IMR-90 (cell line): ENCODE results near the gene NPPB. TPM values are rescaled to one million over a fixed set of nuclear protein-coding genes. Genes with fewer than 3 reads are reported as not detected.

Experiments
- ATAC-seq: fragments of 200-7000 bp; cut with Tn5 transposase; 2 replicates; pipeline ENCODE4 v1.9.1; 2020; ENCODE audit warnings: low read depth, mild to moderate bottlenecking, moderate library complexity
- BruUV-seq: library from RNA; stranded (reverse); fragments of 400-500 nt; replicated peaks from 2 replicates; lab custom pipeline; 2021; lab: Mats Ljungman, UMichigan
- CTCF ChIA-PET: fragments of 300-600 bp; formaldehyde crosslinking; extraction: SDS; loops from one replicate; lab custom pipeline; 2021; ENCODE audit warnings: antibody characterized with exemption; lab: Yijun Ruan, JAX
- POLR2A ChIA-PET: fragments of 300-600 bp; sonication (Branson Sonifier 250); formaldehyde crosslinking; loops from one replicate; lab custom pipeline; 2022; ENCODE audit warnings: antibody characterized with exemption; ENCODE audit not compliant: unreplicated experiment; lab: Charles Lee
- DNase-seq: peaks from one replicate; pipeline ENCODE4 v3.0.0; 2013
- H2AFZ ChIP-seq: replicated peaks from 2 replicates; pipeline ENCODE3; 2013; ENCODE audit warnings: low read length, mild to moderate bottlenecking; ENCODE audit not compliant: poor library complexity
- H2AK5ac ChIP-seq: 2 replicates; pipeline ENCODE4 v1.6.1; 2013; ENCODE audit warnings: low read depth, low read length, inconsistent platforms
- H2AK9ac ChIP-seq: replicated peaks from 2 replicates; pipeline ENCODE3; 2013; ENCODE audit warnings: mild to moderate bottlenecking, low read depth, low read length, moderate library complexity; ENCODE audit not compliant: poor library complexity
- H2BK120ac ChIP-seq: 2 replicates; pipeline ENCODE4 v1.6.1; 2013; ENCODE audit warnings: low read depth, low read length, inconsistent platforms
- H2BK15ac ChIP-seq: 3 replicates; pipeline ENCODE4 v1.6.1; 2013; ENCODE audit warnings: low read depth, low read length, inconsistent platforms
- H2BK20ac ChIP-seq: 2 replicates; pipeline ENCODE4 v1.6.1; 2013; ENCODE audit warnings: low read depth, mild to moderate bottlenecking, inconsistent platforms, low read length, moderate library complexity
- H2BK5ac ChIP-seq: 2 replicates; pipeline ENCODE4 v1.6.1; 2013; ENCODE audit warnings: mild to moderate bottlenecking, low read depth, low read length, inconsistent platforms; ENCODE audit not compliant: poor library complexity, severe bottlenecking
- H3K14ac ChIP-seq: replicated peaks from 2 replicates; pipeline ENCODE4 v1.6.1; 2013; ENCODE audit warnings: low read depth, low read length, inconsistent platforms
- H3K18ac ChIP-seq: 2 replicates; pipeline ENCODE4 v1.6.1; 2013; ENCODE audit warnings: low read depth, low read length, control low read depth
- H3K23ac ChIP-seq: 2 replicates; pipeline ENCODE4 v1.6.1; 2013; ENCODE audit warnings: low read depth, low read length, inconsistent platforms
- H3K27ac ChIP-seq: 2 replicates; pipeline ENCODE4 v1.5.1; 2013; ENCODE audit warnings: mild to moderate bottlenecking, control low read depth, low read length; ENCODE audit not compliant: insufficient read depth
- H3K27me3 ChIP-seq: 2 replicates; pipeline ENCODE4 v1.6.1; 2013; ENCODE audit warnings: low read length; ENCODE audit not compliant: control insufficient read depth, insufficient read depth
- H3K36me3 ChIP-seq: 2 replicates; pipeline ENCODE4 v1.6.1; 2013; ENCODE audit warnings: low read length, mixed read lengths; ENCODE audit not compliant: control insufficient read depth, insufficient read depth
- H3K4ac ChIP-seq: 2 replicates; pipeline ENCODE4 v1.6.1; 2013; ENCODE audit warnings: low read depth, low read length, inconsistent platforms
- H3K4me1 ChIP-seq: 2 replicates; pipeline ENCODE4 v1.6.1; 2013; ENCODE audit warnings: low read length, mixed read lengths; ENCODE audit not compliant: control insufficient read depth, insufficient read depth
- H3K4me2 ChIP-seq: 2 replicates; pipeline ENCODE4 v1.6.1; 2013; ENCODE audit warnings: low read depth, mild to moderate bottlenecking, control low read depth, low read length, moderate library complexity
- H3K4me3 ChIP-seq: 2 replicates; pipeline ENCODE4 v1.5.1; 2013; ENCODE audit warnings: low read depth, mild to moderate bottlenecking, control low read depth, low read length, moderate library complexity; ENCODE audit not compliant: insufficient read depth
- H3K56ac ChIP-seq: 2 replicates; pipeline ENCODE4 v1.6.1; 2013; ENCODE audit warnings: low read length, inconsistent platforms; ENCODE audit not compliant: insufficient read depth; ENCODE audit errors: extremely low read depth
- H3K79me1 ChIP-seq, 2 experiments: 2 replicates each; pipeline ENCODE4 v1.6.1; 2013; ENCODE audit warnings: low read length in 2 of 2, inconsistent platforms in 1 of 2, low read depth in 1 of 2
- H3K9ac ChIP-seq: 2 replicates; pipeline ENCODE4 v1.6.1; 2013; ENCODE audit warnings: low read depth, low read length, control low read depth
- H3K9me1 ChIP-seq: 2 replicates; pipeline ENCODE4 v1.6.1; 2013; ENCODE audit warnings: low read length, inconsistent platforms; ENCODE audit not compliant: insufficient read depth
- H3K9me3 ChIP-seq: 2 replicates; pipeline ENCODE4 v1.6.1; 2013; ENCODE audit warnings: low read length; ENCODE audit not compliant: control insufficient read depth, insufficient read depth
- H4K20me1 ChIP-seq: 2 replicates; pipeline ENCODE4 v1.6.1; 2013; ENCODE audit warnings: low read length, inconsistent platforms; ENCODE audit not compliant: insufficient read depth
- H4K5ac ChIP-seq: 2 replicates; pipeline ENCODE4 v1.6.1; 2013; ENCODE audit warnings: mild to moderate bottlenecking, low read depth, low read length, control low read depth
- H4K8ac ChIP-seq, 2 experiments: 2 replicates each; pipeline ENCODE4 v1.6.1; 2013; ENCODE audit warnings: low read depth in 2 of 2, low read length in 2 of 2, control low read depth in 1 of 2, inconsistent platforms in 1 of 2
- H4K91ac ChIP-seq: 2 replicates; pipeline ENCODE4 v1.6.1; 2013; ENCODE audit warnings: low read depth, low read length, inconsistent platforms; ENCODE audit not compliant: insufficient read depth
- CEBPB ChIP-seq: IDR thresholded peaks from 2 replicates; pipeline ENCODE4 v1.6.1; 2012; ENCODE audit warnings: low read depth, low read length, improper control_type of control experiment
- CTCF ChIP-seq: conservative IDR thresholded peaks from 2 replicates; pipeline ENCODE4 v1.5.1; 2012; ENCODE audit warnings: mild to moderate bottlenecking, low read depth, low read length, improper control_type of control experiment
- ELK1 ChIP-seq: fragments of 150-350 bp; IDR thresholded peaks from 2 replicates; pipeline ENCODE4 v1.6.1; 2016; ENCODE audit warnings: low read depth, mild to moderate bottlenecking, low read length, moderate library complexity, borderline replicate concordance
- FOS ChIP-seq: fragments of 150-350 bp; IDR thresholded peaks from 2 replicates; pipeline ENCODE4 v1.6.1; 2016; ENCODE audit warnings: low read depth, low read length
- MAZ ChIP-seq: IDR thresholded peaks from 2 replicates; pipeline ENCODE4 v1.6.1; 2012; ENCODE audit warnings: low read depth, mild to moderate bottlenecking, low read length, improper control_type of control experiment, moderate library complexity, borderline replicate concordance
- MXI1 ChIP-seq: IDR thresholded peaks from 2 replicates; pipeline ENCODE4 v1.6.1; 2012; ENCODE audit warnings: low read depth, mild to moderate bottlenecking, low read length, moderate library complexity, borderline replicate concordance
- RAD21 ChIP-seq: IDR thresholded peaks from 2 replicates; pipeline ENCODE4 v1.6.1; 2012; ENCODE audit warnings: low read length, improper control_type of control experiment
- WGBS, 2 experiments: methylation state at CpG; one replicate each; pipeline versions ENCODE4 v1.1.5 to v1.1.7; 2013; ENCODE audit warnings: missing lambda C conversion rate in 2 of 2; ENCODE audit not compliant: insufficient read length in 1 of 2; ENCODE audit errors: extremely low coverage in 2 of 2; 5-methylcytosine and 5-hydroxymethylcytosine counted together
- dilution Hi-C: fragments of 300-500 bp; cut with HindIII; formaldehyde crosslinking; loops from one replicate; pipeline ENCODE4 v1.14.3; 2018; ENCODE audit warnings: low sequenced_read_pairs; ENCODE audit not compliant: unreplicated experiment
- in situ Hi-C: fragments of 300-500 bp; cut with MboI; formaldehyde crosslinking; loops from 3 replicates; pipeline ENCODE4 v1.14.3; 2019; ENCODE audit warnings: low sequenced_read_pairs, inconsistent platforms, mixed read lengths
- intact Hi-C: fragments of 100-400 bp; cut with micrococcal nuclease; formaldehyde crosslinking; loops from 2 replicates; pipeline ENCODE4 v1.10.0; 2022
- polyA plus RNA-seq, 3 experiments: library from polyadenylated mRNA; depleted of rRNA; stranded (reverse); fragments of >200 nt; gene quantifications; 2 replicates each; pipeline ENCODE4 v1.2.3, GENCODE V29; 2012; ENCODE audit warnings: low replicate concordance in 1 of 3
- total RNA-seq: library from RNA; depleted of rRNA; stranded (reverse); fragments of >200 nt; gene quantifications from 2 replicates; pipeline ENCODE4 v1.2.3, GENCODE V29; 2012

NPPB gene
- total and polyA plus RNA-seq, 2 of the 4 experiments (the other 2 are of a cell fraction): not detected

GRCh38 chr1:11887666-11888007, 28.9 kb upstream of the NPPB start:
- Histone ChIP-seq H2BK15ac (no peak overlapping the region), H3K79me1 (no peaks in the 10 kb centered on the region), H3K4me3 (no peak overlapping the region), H3K4me1 (no peaks in the 10 kb centered on the region), H3K4me2 (no peak overlapping the region), H2AFZ (no peak overlapping the region), H3K36me3 (no peaks in the 10 kb centered on the region), H2AK5ac (no peak overlapping the region), H3K27ac (no peak overlapping the region), H4K91ac (no peak overlapping the region), H3K18ac (no peak overlapping the region), H3K9ac (no peak overlapping the region), H2BK20ac (no peak overlapping the region), H2AK9ac (no peak overlapping the region), H4K8ac (no peak overlapping the region), H3K4ac (no peak overlapping the region), H3K9me3 (no peaks in the 10 kb centered on the region), H2BK5ac (no peak overlapping the region), H3K27me3 (peaks cover 50% of the 10 kb centered on the region), H2BK120ac (no peak overlapping the region), H3K9me1 (no peaks in the 10 kb centered on the region), H4K5ac (no peak overlapping the region), H4K20me1 (no peaks in the 10 kb centered on the region), H3K23ac (no peak overlapping the region), H3K56ac (no peak overlapping the region), H3K14ac (no peak overlapping the region)
- ChIA-PET POLR2A (interaction anchor here (1.2 kb wide), 1 partner anchor 20 kb away, joined by 3 read pairs; no protein-coding TSS in a partner anchor), CTCF (no interaction called here)
- TF ChIP-seq RAD21 (no peak), MAZ (no peak), CTCF (no peak), MXI1 (no peak), FOS (no peak), ELK1 (no peak), CEBPB (no peak)
- no peak for DNase-seq
- intact Hi-C loops (no loop called here), dilution Hi-C loops (no loop called here), in situ Hi-C loops (no loop called here)
- 61% methylated on average over 5 of the region's 7 CpGs; no CpG with 5 or more reads in 1 of the 2 experiments for WGBS, 2 experiments
- no TSS peak for BruUV-seq
- no peak for ATAC-seq
